H1 (cell line): ENCODE measurements around the gene NAT10. TPM values are rescaled to one million over a fixed set of nuclear protein-coding genes. Genes with fewer than 3 reads are reported as not detected.

Experiments
- CTCF ChIA-PET: fragments of 300-600 bp; sonication (Branson Sonifier 250); formaldehyde crosslinking; loops from one replicate; lab custom pipeline; 2021; ENCODE audit not compliant: partially characterized antibody; lab: Charles Lee
- POLR2A ChIA-PET: fragments of 300-600 bp; sonication (Branson Sonifier 250); formaldehyde crosslinking; loops from one replicate; lab custom pipeline; 2021; ENCODE audit warnings: inconsistent platforms; ENCODE audit not compliant: partially characterized antibody; lab: Charles Lee
- DNase-seq, 2 experiments: peaks; one replicate each; pipeline versions ENCODE4 v3.0.0 to v3.0.0-alpha.2; 2010 to 2022; ENCODE audit warnings: low spot score in 2 of 2, low read depth in 1 of 2, mixed read lengths in 1 of 2
- FAIRE-seq: peaks from 2 replicates; lab custom pipeline; 2011; peaks lifted over from hg19 to GRCh38; lab: Jason Lieb, UNC
- H2AFZ ChIP-seq: 2 replicates; pipeline ENCODE4 v1.8.1; 2012; ENCODE audit warnings: low read length, inconsistent platforms
- H2AK5ac ChIP-seq: 2 replicates; pipeline ENCODE4 v1.6.1; 2013; ENCODE audit warnings: low read depth, low read length
- H2BK120ac ChIP-seq: replicated peaks from 2 replicates; pipeline ENCODE3; 2013; ENCODE audit warnings: low read depth, low read length, inconsistent platforms
- H2BK12ac ChIP-seq: 2 replicates; pipeline ENCODE4 v1.6.1; 2013; ENCODE audit warnings: low read depth, low read length
- H2BK15ac ChIP-seq: 2 replicates; pipeline ENCODE4 v1.6.1; 2013; ENCODE audit warnings: low read length
- H2BK20ac ChIP-seq: 2 replicates; pipeline ENCODE4 v1.6.1; 2013; ENCODE audit warnings: low read length
- H2BK5ac ChIP-seq: 2 replicates; pipeline ENCODE4 v1.6.1; 2013; ENCODE audit warnings: low read depth, low read length
- H3K14ac ChIP-seq: 2 replicates; pipeline ENCODE4 v1.6.1; 2013; ENCODE audit warnings: inconsistent platforms; ENCODE audit not compliant: insufficient read length
- H3K18ac ChIP-seq: 2 replicates; pipeline ENCODE4 v1.6.1; 2013; ENCODE audit warnings: low read length; ENCODE audit errors: extremely low read depth
- H3K23ac ChIP-seq: 2 replicates; pipeline ENCODE4 v1.6.1; 2013; ENCODE audit warnings: inconsistent platforms; ENCODE audit not compliant: insufficient read length
- H3K23me2 ChIP-seq: 2 replicates; pipeline ENCODE4 v1.6.1; 2013; ENCODE audit warnings: low read depth, low read length
- H3K27ac ChIP-seq: 2 replicates; pipeline ENCODE4 v1.6.1; 2011; ENCODE audit warnings: low read depth, low read length, inconsistent platforms
- H3K27me3 ChIP-seq, 4 experiments: replicated peaks in 1 of 4; 1 replicate in 1 of 4; 2 replicates in 3 of 4; pipeline versions ENCODE4 v1.6.1 to v1.8.1; 2011 to 2013; ENCODE audit warnings: low read length in 3 of 4, mild to moderate bottlenecking in 3 of 4, inconsistent platforms in 2 of 4, mixed read lengths in 2 of 4, moderate library complexity in 1 of 4; ENCODE audit not compliant: control insufficient read depth in 3 of 4, insufficient read depth in 3 of 4; ENCODE audit errors: extremely low read depth in 1 of 4
- H3K36me3 ChIP-seq, 4 experiments: 2 replicates each; pipeline versions ENCODE4 v1.6.1 to v1.8.1; 2011 to 2013; ENCODE audit warnings: mild to moderate bottlenecking in 4 of 4, low read length in 3 of 4, moderate library complexity in 2 of 4, control low read depth in 1 of 4, inconsistent platforms in 1 of 4; ENCODE audit not compliant: insufficient read depth in 4 of 4, control insufficient read depth in 2 of 4
- H3K4ac ChIP-seq: replicated peaks from 2 replicates; pipeline ENCODE3; 2013; ENCODE audit warnings: low read length, low read depth, mixed read lengths, inconsistent platforms; ENCODE audit not compliant: insufficient read length
- H3K4me1 ChIP-seq, 4 experiments: replicated peaks in 1 of 4; 1 replicate in 1 of 4; 2 replicates in 3 of 4; pipeline versions ENCODE4 v1.6.1 to v1.8.1; 2011 to 2013; ENCODE audit warnings: low read length in 3 of 4, inconsistent platforms in 2 of 4, mixed read lengths in 1 of 4; ENCODE audit not compliant: insufficient read depth in 4 of 4, control insufficient read depth in 3 of 4
- H3K4me2 ChIP-seq, 2 experiments: 2 replicates each; pipeline versions ENCODE4 v1.6.1 to v1.8.1; 2011 to 2013; ENCODE audit warnings: low read depth in 2 of 2, low read length in 2 of 2, control low read depth in 1 of 2, inconsistent platforms in 1 of 2, mild to moderate bottlenecking in 1 of 2; ENCODE audit not compliant: insufficient read depth in 1 of 2
- H3K4me3 ChIP-seq, 4 experiments: fragments of 200-600, 300-600 bp in 1 of 4; sonication (generic), shearing (Covaris generic), sonication (Bioruptor Twin) in 1 of 4; 2 replicates each; pipeline versions ENCODE4 v1.5.1 to v1.8.1; 2011 to 2016; ENCODE audit warnings: low read length in 4 of 4, low read depth in 3 of 4, control low read depth in 2 of 4, inconsistent platforms in 2 of 4, mild to moderate bottlenecking in 2 of 4, mixed read lengths in 1 of 4, moderate library complexity in 1 of 4; ENCODE audit not compliant: insufficient read depth in 2 of 4; ENCODE audit errors: extremely low read depth in 1 of 4
- H3K56ac ChIP-seq: replicated peaks from 2 replicates; pipeline ENCODE3; 2013; ENCODE audit warnings: low read depth, mild to moderate bottlenecking, mixed read lengths, low read length, inconsistent platforms; ENCODE audit not compliant: insufficient read length
- H3K79me1 ChIP-seq: 2 replicates; pipeline ENCODE4 v1.6.1; 2013; ENCODE audit warnings: low read depth, low read length, control low read depth
- H3K79me2 ChIP-seq, 2 experiments: 2 replicates each; pipeline versions ENCODE4 v1.6.1 to v1.8.1; 2012 to 2013; ENCODE audit warnings: low read length in 2 of 2, mild to moderate bottlenecking in 2 of 2, inconsistent platforms in 1 of 2; ENCODE audit not compliant: insufficient read depth in 2 of 2, control insufficient read depth in 1 of 2
- H3K9ac ChIP-seq, 4 experiments: replicated peaks in 1 of 4; 1 replicate in 1 of 4; 2 replicates in 3 of 4; pipeline versions ENCODE4 v1.6.1 to v1.8.1; 2011 to 2013; ENCODE audit warnings: low read depth in 3 of 4, low read length in 3 of 4, control low read depth in 2 of 4, mild to moderate bottlenecking in 2 of 4, moderate library complexity in 2 of 4, inconsistent platforms in 1 of 4; ENCODE audit errors: extremely low read depth in 1 of 4
- H3K9me3 ChIP-seq, 2 experiments: 2 replicates each; pipeline versions ENCODE4 v1.6.1 to v1.8.1; 2012 to 2013; ENCODE audit warnings: mild to moderate bottlenecking in 2 of 2, moderate library complexity in 2 of 2, control low read depth in 1 of 2, inconsistent platforms in 1 of 2, low read depth in 1 of 2, low read length in 1 of 2, mixed read lengths in 1 of 2; ENCODE audit not compliant: insufficient read depth in 2 of 2
- H4K20me1 ChIP-seq, 2 experiments: replicated peaks in 1 of 2; 2 replicates each; pipeline versions ENCODE3 to v1.8.1; 2011 to 2013; ENCODE audit warnings: inconsistent platforms in 2 of 2, low read length in 2 of 2, mild to moderate bottlenecking in 1 of 2; ENCODE audit not compliant: insufficient read depth in 2 of 2, control insufficient read depth in 1 of 2
- H4K5ac ChIP-seq: 2 replicates; pipeline ENCODE4 v1.6.1; 2013; ENCODE audit warnings: low read length, low read depth, mixed read lengths, inconsistent platforms; ENCODE audit not compliant: insufficient read length
- H4K8ac ChIP-seq: 2 replicates; pipeline ENCODE4 v1.8.0; 2013; ENCODE audit warnings: mild to moderate bottlenecking, moderate library complexity, low read length, inconsistent platforms; ENCODE audit not compliant: insufficient read depth; ENCODE audit errors: extremely low read depth
- H4K91ac ChIP-seq: replicated peaks from 2 replicates; pipeline ENCODE3; 2013; ENCODE audit warnings: low read length, mixed read lengths, inconsistent platforms; ENCODE audit not compliant: insufficient read length
- CBX8 ChIP-seq: fragments of 300-800, 300-1000 bp; sonication (generic); IDR thresholded peaks from 2 replicates; pipeline ENCODE4 v1.7.1; 2016; ENCODE audit warnings: low read depth, low read length, borderline replicate concordance
- CREB1 ChIP-seq: IDR thresholded peaks from 2 replicates; pipeline ENCODE4 v1.6.1; 2012; ENCODE audit warnings: inconsistent platforms
- CTCF ChIP-seq, 3 experiments: IDR thresholded peaks; 1 replicate in 2 of 3; 2 replicates in 1 of 3; pipeline versions ENCODE4 v1.5.1 to v1.6.1; 2011; ENCODE audit warnings: low read length in 3 of 3, mild to moderate bottlenecking in 3 of 3, inconsistent platforms in 2 of 3, low read depth in 1 of 3, moderate library complexity in 1 of 3; ENCODE audit not compliant: insufficient read depth in 1 of 3; ENCODE audit errors: control extremely low read depth in 1 of 3
- EZH2 ChIP-seq: fragments of 200-600 bp; sonication (generic); IDR thresholded peaks from 2 replicates; pipeline ENCODE4 v1.7.1; 2012; ENCODE audit warnings: low read depth, mild to moderate bottlenecking, moderate library complexity, low read length, inconsistent platforms; ENCODE audit not compliant: severe bottlenecking
- JUND ChIP-seq: IDR thresholded peaks from 2 replicates; pipeline ENCODE4 v1.6.1; 2011; ENCODE audit warnings: mild to moderate bottlenecking, improper control_type of control experiment, low read length
- KDM1A ChIP-seq: fragments of 200-600, 300-600 bp; sonication (generic); IDR thresholded peaks from 2 replicates; pipeline ENCODE4 v1.7.1; 2016; ENCODE audit warnings: mild to moderate bottlenecking, low read length, borderline replicate concordance
- SAP30 ChIP-seq: fragments of 300-600 bp; sonication (generic); IDR thresholded peaks from 2 replicates; pipeline ENCODE4 v1.7.1; 2012; ENCODE audit warnings: low read length, moderate library complexity, mild to moderate bottlenecking, inconsistent platforms; ENCODE audit not compliant: insufficient read depth, insufficient replicate concordance
- SIX5 ChIP-seq: IDR thresholded peaks from 2 replicates; pipeline ENCODE4 v1.6.1; 2011; ENCODE audit warnings: mild to moderate bottlenecking, low read depth, low read length
- SP1 ChIP-seq: IDR thresholded peaks from 2 replicates; pipeline ENCODE4 v1.6.1; 2011; ENCODE audit warnings: low read depth, low read length
- TAF1 ChIP-seq: IDR thresholded peaks from 2 replicates; pipeline ENCODE4 v1.6.1; 2011; ENCODE audit warnings: mild to moderate bottlenecking, low read depth, low read length
- YY1 ChIP-seq: IDR thresholded peaks from 2 replicates; pipeline ENCODE4 v1.6.1; 2011; ENCODE audit warnings: low read depth, mild to moderate bottlenecking, low read length
- WGBS, 2 experiments: shearing (Covaris generic) in 1 of 2; methylation state at CpG; one replicate each; pipeline versions ENCODE4 v1.1.6 to v1.1.7; 2013 to 2015; ENCODE audit warnings: low lambda C conversion rate in 2 of 2, mixed read lengths in 2 of 2, inconsistent platforms in 1 of 2, low coverage in 1 of 2, missing lambda C conversion rate in 1 of 2; ENCODE audit not compliant: insufficient replicate concordance in 2 of 2, insufficient coverage in 1 of 2, insufficient read length in 1 of 2; ENCODE audit errors: extremely low coverage in 1 of 2, missing lambda C conversion rate in 1 of 2; 5-methylcytosine and 5-hydroxymethylcytosine counted together
- polyA plus RNA-seq, 7 experiments: library from polyadenylated mRNA; depleted of rRNA in 3 of 7; stranded (reverse) in 5 of 7; unstranded in 2 of 7; fragments of >200 nt in 5 of 7; fragments of 200-250 nt in 2 of 7; gene quantifications; 1 replicate in 5 of 7; 2 replicates in 1 of 7; 4 replicates in 1 of 7; pipeline versions ENCODE4 v1.2.1 to v1.2.3, GENCODE V29; 2011 to 2013; ENCODE audit warnings: missing spikeins in 2 of 7, mixed read lengths in 2 of 7
- total RNA-seq: library from RNA; stranded (reverse); fragmentation: NEBNext Ultra II Directional; extraction: Animal tissue kit (Norgen Biotek cat#: 25700); gene quantifications from 2 replicates; pipeline ENCODE4 v1.2.1, GENCODE V29; 2021
- TF ChIP-seq, protein P1 (sequence below): IDR thresholded peaks from 2 replicates; pipeline ENCODE4 v1.6.1; 2012; ENCODE audit warnings: inconsistent platforms

NAT10 gene
- total and polyA plus RNA-seq, 2 of the 8 experiments (the other 6 are each of a cell fraction or from before 2014, with no cell fraction given) = 66.3 to 89.6 TPM

- Histone ChIP-seq H2BK5ac (no peak overlapping the region), H3K27ac (no peak overlapping the region), H3K14ac (no peak overlapping the region), H3K23me2 (no peaks in the 10 kb centered on the region), H3K23ac (no peak overlapping the region), H3K9ac (no peak overlapping the region), H3K18ac (no peak overlapping the region), H4K8ac (no peak overlapping the region), H3K79me2 (no peaks in the 10 kb centered on the region), H2BK15ac (no peak overlapping the region), H4K91ac (no peak overlapping the region), H4K5ac (no peak overlapping the region), H2BK120ac (no peak overlapping the region), H3K4me1 (no peaks in the 10 kb centered on the region), H4K20me1 (peaks cover 0 to 8% of the 10 kb centered on the region in 2 experiments), H3K79me1 (no peaks in the 10 kb centered on the region), H2AK5ac (no peak overlapping the region), H3K4ac (no peak overlapping the region), H2BK12ac (no peak overlapping the region), H3K4me2 (no peak overlapping the region), H3K36me3 (no peaks in the 10 kb centered on the region), H2AFZ (no peak overlapping the region), H3K56ac (no peak overlapping the region), H3K27me3 (no peaks in the 10 kb centered on the region), H3K9me3 (no peaks in the 10 kb centered on the region), H3K4me3 (no peak overlapping the region), H2BK20ac (no peak overlapping the region)
- CTCF ChIA-PET = interaction anchor here (0.6 to 9.8 kb wide), 8 partner anchors 10 to 197 kb away, joined by 3 to 89 read pairs (median 4); no protein-coding TSS in a partner anchor
- FAIRE-seq = no peak
- no peak for DNase-seq
- POLR2A ChIA-PET = no interaction called here
- WGBS, 2 experiments = 91% methylated on average over 13 of the region's 13 CpGs; no CpG with 5 or more reads in 1 of the 2 experiments
- no peak for TF ChIP-seq CBX8
- TF ChIP-seq CREB1 = no peak
- no peak for TF ChIP-seq TAF1
- TF ChIP-seq SIX5 = no peak
- no peak for TF ChIP-seq YY1
- no peak for TF ChIP-seq KDM1A
- TF ChIP-seq EZH2 = no peak
- TF ChIP-seq, protein P1, sequence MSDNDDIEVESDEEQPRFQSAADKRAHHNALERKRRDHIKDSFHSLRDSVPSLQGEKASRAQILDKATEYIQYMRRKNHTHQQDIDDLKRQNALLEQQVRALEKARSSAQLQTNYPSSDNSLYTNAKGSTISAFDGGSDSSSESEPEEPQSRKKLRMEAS = no peak
- no peak for TF ChIP-seq SAP30
- no peak for TF ChIP-seq SP1
- TF ChIP-seq CTCF (IDR thresholded peaks at IDR 0.05; ENCODE audit: control extremely low read depth in 1 of 3, insufficient read depth in 1 of 3, low read depth in 1 of 3, low read length in 3 of 3) = no peak
- no peak for TF ChIP-seq JUND
These were observed 59.7 kb downstream of the NAT10 start for GRCh38 chr11:34165121-34165520.
